Cardiac fibroblast (primary cell): Measurements from ENCODE around the gene MICAL1.

Experiments
- DNase-seq, 2 donors: peaks; one replicate each; pipeline versions ENCODE4 v3.0.0 to v3.0.0-alpha.2; 2010; ENCODE audit warnings: low read depth in 2 of 2
- H3K4me3 ChIP-seq, 2 donors: replicated peaks in 1 of 2; 1 replicate in 1 of 2; 2 replicates in 1 of 2; pipeline ENCODE4 v1.5.1; 2011; ENCODE audit warnings: low read depth in 2 of 2, low read length in 2 of 2, mild to moderate bottlenecking in 2 of 2, moderate library complexity in 1 of 2
- TF ChIP-seq, protein P1 (sequence below): IDR thresholded peaks from one replicate; pipeline ENCODE4 v1.5.1; 2011; ENCODE audit warnings: low read depth, mild to moderate bottlenecking, low read length, inconsistent platforms

MICAL1 gene

DNA sequence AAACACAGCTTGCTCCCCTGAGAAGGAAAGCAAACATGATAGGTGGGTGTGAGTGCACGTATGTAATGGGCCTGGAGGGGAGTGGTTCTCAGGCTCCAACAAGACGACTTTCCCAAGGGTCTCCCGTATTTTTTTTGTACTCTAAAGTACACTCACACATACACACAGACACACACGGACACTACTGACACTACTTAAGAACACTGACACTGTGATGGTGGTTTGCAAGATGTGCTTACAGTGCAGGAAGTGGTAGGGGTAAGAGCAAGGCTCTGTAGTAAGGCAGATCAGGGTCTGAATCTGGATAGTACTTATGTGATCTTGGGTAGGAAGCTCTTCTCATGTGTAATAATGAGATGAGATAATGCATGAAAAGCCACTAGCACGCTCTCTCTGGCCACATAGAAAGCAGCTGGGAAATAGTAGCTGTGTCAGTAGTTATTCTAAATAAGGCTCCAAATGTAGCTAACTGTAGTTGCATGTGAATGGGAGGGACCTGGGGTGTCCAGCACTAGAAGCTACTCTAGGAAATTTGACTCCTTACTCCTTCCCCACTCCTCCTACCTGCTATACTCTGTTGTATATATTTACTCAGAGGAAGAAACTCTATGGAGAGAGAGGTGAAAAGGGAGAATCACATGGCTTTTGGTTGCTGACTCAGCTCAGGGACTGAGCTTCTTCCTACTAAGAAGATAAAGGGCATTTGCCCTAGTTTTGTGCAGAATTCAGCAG lies 35.8 kb upstream of the MICAL1 start:
- TF ChIP-seq, protein P1, sequence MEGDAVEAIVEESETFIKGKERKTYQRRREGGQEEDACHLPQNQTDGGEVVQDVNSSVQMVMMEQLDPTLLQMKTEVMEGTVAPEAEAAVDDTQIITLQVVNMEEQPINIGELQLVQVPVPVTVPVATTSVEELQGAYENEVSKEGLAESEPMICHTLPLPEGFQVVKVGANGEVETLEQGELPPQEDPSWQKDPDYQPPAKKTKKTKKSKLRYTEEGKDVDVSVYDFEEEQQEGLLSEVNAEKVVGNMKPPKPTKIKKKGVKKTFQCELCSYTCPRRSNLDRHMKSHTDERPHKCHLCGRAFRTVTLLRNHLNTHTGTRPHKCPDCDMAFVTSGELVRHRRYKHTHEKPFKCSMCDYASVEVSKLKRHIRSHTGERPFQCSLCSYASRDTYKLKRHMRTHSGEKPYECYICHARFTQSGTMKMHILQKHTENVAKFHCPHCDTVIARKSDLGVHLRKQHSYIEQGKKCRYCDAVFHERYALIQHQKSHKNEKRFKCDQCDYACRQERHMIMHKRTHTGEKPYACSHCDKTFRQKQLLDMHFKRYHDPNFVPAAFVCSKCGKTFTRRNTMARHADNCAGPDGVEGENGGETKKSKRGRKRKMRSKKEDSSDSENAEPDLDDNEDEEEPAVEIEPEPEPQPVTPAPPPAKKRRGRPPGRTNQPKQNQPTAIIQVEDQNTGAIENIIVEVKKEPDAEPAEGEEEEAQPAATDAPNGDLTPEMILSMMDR, result no peak
- no peak for DNase-seq
- H3K4me3 ChIP-seq, result no peak overlapping the region

DNA sequence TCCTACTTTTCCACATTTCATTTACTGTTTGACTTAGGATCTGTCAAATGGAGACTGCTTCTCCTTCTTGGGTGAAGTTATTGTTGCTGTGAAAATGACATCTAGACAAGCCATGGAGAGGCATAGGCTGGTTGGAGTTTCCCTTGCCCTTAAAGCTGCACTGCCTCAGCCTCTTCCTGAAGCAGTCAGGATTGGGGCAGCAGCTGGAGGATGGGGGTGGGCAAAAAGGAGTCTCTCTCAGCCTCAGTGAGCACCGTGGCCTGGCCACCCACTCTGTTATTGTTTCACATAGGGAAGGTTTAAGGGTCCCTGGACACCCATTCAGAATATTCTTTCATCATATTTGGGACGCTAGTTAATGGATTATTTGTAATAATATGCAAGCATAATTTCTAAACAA lies 35.1 kb upstream of the MICAL1 start:
- H3K4me3 ChIP-seq, result no peak overlapping the region
- no peak for DNase-seq
- TF ChIP-seq, protein P1, result no peak

DNA sequence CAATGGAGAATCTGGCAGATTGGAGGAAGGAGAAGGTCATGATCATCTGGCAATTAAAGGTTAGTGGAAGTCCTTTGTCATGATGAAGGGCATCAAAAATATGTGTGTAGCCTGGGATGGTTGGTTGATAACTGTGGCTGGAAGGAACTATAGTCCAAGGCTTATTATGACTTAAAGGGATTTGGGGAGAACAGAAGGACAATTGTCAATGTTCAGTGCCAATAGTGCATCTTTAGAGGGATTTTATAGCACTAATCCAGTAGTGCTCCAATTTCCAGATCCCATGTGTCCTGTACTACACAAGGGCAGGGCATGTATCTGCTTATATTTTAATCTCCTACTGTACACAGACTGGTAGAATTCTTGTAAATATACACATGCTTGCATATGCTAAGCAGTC lies 32.4 kb upstream of the MICAL1 start:
- TF ChIP-seq, protein P1, result no peak
- DNase-seq, result no peak
- H3K4me3 ChIP-seq, result no peak overlapping the region

DNA sequence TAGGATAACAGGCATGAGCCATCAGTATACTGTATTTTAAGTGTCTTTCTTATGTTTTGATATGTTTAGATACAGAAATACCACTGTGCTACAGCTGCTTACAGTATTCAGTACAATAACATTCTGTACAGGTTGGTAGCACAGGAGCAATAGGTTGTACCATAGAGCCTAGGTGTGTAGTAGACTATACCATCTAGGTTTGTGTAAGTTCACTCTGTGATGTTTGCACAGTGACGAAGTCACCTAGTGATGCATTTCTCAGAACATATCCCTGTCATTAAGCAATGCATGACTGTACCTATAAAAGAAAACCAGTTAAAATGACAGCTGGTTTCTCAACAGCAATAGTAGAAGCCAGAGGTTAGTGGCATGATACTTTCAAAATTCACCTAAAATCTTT lies 30.5 kb upstream of the MICAL1 start:
- TF ChIP-seq, protein P1, result no peak
- DNase-seq, result no peak
- no peak overlapping the region for H3K4me3 ChIP-seq

DNA sequence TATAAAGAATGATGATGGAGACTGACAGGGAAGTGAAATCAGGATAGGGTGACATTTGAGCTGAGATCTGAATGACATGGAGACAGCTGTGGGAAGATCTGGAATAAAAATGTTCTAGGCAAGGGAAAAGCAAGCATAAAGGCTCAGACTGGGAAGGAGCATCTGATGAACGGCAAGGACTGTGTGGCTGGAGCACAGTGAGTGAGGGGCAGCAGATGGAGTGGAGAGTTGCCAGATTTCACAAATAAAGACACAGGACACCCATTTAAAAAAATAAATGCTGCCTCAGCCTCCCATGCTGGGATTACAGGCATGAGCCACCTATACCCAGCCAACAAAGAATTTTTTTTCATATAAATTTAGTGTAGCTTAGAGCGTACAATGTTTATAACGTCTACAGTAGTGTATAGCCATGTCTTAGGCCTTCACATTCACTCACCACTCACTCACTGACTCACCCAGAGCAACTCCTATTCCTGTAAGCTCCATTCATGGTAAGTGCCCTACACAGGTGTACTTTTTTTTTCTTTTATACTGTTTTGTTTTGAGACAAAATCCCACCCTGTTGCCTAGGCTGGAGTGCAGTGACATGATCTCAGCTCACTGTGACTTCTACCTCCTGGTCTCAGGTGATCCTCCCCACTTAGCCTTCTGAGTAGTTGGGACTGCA lies 29.8 kb upstream of the MICAL1 start:
- H3K4me3 ChIP-seq, result no peak overlapping the region
- TF ChIP-seq, protein P1, result no peak
- DNase-seq, result no peak

DNA sequence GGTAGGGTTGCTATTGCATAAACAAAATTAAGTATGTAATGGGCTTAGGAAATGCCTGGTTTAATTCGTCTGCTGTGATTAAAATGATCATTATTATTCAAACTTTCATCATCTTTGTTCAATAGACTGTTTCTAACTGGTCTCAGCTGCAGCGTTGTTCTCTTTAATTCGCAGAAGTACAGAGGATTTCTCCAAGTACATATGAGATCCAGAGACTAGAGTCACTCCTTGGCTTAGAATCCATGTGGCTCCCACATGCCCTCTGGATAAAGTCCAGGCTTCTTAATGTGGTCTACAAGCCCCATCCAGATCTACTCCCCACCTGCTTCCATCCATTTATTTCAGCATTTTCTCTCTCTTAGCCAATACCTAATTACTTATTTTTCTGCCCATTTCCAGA lies 28.6 kb upstream of the MICAL1 start:
- no peak overlapping the region for H3K4me3 ChIP-seq
- DNase-seq, result no peak
- TF ChIP-seq, protein P1, result no peak

DNA sequence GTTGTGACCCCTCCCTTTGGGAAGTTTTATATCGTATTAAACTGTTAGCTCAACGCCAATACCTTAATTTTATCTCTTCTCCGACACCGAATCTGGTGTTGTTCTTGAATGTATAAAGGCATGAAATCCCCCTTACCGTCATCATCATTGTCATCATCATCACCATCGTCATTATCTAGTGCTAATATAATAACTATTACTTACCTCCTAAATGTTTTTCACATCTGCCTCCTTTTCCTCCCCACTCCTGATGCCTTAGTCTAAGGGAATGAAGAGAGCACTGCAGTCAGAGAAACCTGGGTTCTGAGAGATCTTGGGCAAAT lies 28.1 kb upstream of the MICAL1 start:
- TF ChIP-seq, protein P1, result no peak
- H3K4me3 ChIP-seq, result peak overlapping the region; percentile 47 to 77
- DNase-seq, result no peak
